Measurements from ENCODE around the gene CCND1.

DNA sequence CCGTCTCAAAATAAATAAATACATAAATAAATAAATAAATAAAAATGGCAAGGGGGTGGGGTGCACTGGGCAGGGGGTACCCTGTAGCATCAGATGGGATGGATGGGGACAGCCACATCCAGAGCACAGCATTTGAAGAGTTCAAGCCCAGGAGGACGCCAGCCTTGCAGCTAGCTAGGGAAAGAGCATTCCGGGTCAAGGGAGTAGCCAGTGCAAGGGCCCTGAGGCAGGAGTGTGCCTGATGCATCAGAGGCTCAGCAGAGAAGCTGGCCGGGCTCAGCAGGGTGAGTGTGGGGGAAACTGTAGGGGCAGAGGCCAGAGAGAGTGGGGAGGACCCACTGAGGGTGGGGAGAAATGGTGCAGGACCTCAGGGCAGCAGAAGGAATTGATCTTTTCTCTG lies 23.7 kb upstream of the CCND1 start:
- TF ChIP-seq, protein P1, sequence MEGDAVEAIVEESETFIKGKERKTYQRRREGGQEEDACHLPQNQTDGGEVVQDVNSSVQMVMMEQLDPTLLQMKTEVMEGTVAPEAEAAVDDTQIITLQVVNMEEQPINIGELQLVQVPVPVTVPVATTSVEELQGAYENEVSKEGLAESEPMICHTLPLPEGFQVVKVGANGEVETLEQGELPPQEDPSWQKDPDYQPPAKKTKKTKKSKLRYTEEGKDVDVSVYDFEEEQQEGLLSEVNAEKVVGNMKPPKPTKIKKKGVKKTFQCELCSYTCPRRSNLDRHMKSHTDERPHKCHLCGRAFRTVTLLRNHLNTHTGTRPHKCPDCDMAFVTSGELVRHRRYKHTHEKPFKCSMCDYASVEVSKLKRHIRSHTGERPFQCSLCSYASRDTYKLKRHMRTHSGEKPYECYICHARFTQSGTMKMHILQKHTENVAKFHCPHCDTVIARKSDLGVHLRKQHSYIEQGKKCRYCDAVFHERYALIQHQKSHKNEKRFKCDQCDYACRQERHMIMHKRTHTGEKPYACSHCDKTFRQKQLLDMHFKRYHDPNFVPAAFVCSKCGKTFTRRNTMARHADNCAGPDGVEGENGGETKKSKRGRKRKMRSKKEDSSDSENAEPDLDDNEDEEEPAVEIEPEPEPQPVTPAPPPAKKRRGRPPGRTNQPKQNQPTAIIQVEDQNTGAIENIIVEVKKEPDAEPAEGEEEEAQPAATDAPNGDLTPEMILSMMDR (IDR thresholded peaks at IDR 0.05) = no peak
- TF ChIP-seq POLR2A (IDR thresholded peaks at IDR 0.05) = no peak
